Measurements from ENCODE around the gene CPED1.
"Not testable (repeated sequence)": the region's sequence is repeated elsewhere in the genome, so short reads cannot be mapped to it uniquely, and the experiment has no call there.

The CPED1 gene

DNA sequence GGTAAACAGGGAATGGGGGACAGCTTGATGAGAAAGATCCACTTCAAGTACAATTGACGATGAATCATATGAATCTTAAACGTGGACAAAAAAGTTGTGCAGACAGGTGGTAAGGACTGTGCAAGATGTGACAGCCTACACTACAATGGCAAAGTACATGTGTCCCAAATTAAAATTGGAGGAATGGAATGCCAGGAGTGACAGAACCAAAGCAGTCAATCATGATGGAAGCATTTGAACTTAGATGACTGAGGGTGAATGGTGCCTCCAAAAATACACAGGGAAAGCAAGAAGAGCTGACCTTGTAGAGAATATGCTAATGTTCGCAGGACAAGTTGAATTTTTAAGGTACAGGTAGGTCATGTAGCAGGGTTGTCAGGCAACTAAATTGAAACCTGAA lies 189.9 kb downstream of the CPED1 start:
- TF ChIP-seq, protein P1, sequence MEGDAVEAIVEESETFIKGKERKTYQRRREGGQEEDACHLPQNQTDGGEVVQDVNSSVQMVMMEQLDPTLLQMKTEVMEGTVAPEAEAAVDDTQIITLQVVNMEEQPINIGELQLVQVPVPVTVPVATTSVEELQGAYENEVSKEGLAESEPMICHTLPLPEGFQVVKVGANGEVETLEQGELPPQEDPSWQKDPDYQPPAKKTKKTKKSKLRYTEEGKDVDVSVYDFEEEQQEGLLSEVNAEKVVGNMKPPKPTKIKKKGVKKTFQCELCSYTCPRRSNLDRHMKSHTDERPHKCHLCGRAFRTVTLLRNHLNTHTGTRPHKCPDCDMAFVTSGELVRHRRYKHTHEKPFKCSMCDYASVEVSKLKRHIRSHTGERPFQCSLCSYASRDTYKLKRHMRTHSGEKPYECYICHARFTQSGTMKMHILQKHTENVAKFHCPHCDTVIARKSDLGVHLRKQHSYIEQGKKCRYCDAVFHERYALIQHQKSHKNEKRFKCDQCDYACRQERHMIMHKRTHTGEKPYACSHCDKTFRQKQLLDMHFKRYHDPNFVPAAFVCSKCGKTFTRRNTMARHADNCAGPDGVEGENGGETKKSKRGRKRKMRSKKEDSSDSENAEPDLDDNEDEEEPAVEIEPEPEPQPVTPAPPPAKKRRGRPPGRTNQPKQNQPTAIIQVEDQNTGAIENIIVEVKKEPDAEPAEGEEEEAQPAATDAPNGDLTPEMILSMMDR (IDR thresholded peaks at IDR 0.05; ENCODE audit: low read depth, low read length) = no peak
- H3K4me3 ChIP-seq (ENCODE audit: low read depth, low read length) = no peak overlapping the region

DNA sequence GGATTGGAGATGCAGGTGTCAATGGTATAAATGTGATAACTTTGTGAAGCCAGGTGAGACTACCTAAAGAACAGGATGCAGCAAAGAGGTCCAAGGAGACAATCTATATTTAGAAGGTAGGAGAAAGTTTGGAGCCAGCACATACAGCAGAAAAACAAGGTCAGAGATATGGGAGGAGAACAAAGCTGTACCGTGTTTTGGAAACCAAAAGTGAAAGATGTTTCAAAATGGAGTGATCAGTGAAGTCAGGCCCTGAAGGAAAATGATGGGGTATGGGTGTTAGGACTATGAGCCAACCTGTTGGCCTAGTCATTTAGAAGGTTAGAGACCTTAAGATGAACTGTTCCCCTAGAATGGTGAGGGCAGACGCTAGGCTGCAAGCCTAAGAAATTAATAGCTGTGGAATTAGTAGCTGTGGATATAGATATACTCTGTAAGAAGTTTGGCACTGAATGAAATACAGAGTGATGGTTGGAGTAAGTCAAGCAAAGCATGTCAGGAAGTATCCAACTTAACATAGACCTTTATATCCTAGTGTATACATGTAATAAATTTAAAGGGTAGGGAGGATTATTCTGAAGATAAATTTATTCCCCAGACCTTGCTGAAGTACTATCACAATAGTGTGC lies 190.5 kb downstream of the CPED1 start:
- no peak overlapping the region for H3K4me3 ChIP-seq (ENCODE audit: low read depth, low read length)
- TF ChIP-seq, protein P1 (IDR thresholded peaks at IDR 0.05; ENCODE audit: low read depth, low read length) = no peak

GRCh38 chr7:121180436-121181063 lies 192.0 kb downstream of the CPED1 start:
- H3K4me3 ChIP-seq (ENCODE audit: low read depth, low read length) = no peak overlapping the region

DNA sequence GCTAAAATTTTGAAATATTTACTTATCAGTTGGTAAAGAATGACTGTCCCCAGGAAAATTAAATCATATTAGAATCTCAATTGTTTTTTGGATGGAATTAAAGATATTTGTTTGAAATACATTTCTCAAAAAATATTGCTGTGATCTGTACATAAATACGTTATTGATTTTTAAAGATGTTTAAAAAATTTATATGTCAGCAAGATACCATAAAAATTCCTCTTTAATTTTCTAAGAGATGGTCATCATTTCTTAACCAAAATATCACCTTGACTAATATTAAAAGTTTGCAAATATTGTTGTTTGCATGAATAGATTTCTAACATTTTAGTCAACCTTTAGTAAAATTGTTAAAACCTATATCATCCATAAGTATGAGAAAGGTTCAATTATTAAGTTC lies 192.8 kb downstream of the CPED1 start:
- H3K4me3 ChIP-seq (ENCODE audit: low read depth, low read length) = no peak overlapping the region
- TF ChIP-seq, protein P1 (IDR thresholded peaks at IDR 0.05; ENCODE audit: low read depth, low read length) = no peak

More at GRCh38 chr7:121180436-121181063, 192.0 kb downstream of the CPED1 start:
- TF ChIP-seq, protein P1 (IDR thresholded peaks at IDR 0.05; ENCODE audit: low read depth, low read length) = no peak

- TF ChIP-seq, protein P1 (IDR thresholded peaks at IDR 0.05; ENCODE audit: low read depth, low read length) = no peak
Measured at GRCh38 chr7:121182281-121182680, 193.8 kb downstream of the CPED1 start.

DNA sequence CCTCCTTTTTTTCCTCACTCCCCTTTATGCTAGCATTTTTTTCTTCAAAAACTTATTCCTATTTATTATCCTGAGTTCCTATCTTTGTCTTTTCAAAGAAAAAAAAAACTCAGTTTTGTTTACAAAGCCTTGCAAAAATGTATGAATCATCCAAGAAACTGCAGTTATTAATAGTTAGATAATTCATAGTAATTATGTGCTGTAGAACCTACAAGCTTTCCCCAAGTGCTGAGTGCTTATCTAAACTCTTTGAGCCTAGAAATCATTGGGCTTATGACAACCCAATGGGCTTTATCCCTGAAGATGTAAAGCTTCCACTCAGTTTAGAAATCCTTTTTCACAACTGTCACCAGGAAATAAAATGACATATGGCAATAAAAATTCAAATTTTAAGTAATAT lies 194.4 kb downstream of the CPED1 start:
- TF ChIP-seq, protein P1 (IDR thresholded peaks at IDR 0.05; ENCODE audit: low read depth, low read length) = no peak
- no peak overlapping the region for H3K4me3 ChIP-seq (ENCODE audit: low read depth, low read length)

More at GRCh38 chr7:121182281-121182680, 193.8 kb downstream of the CPED1 start:
- no peak overlapping the region for H3K4me3 ChIP-seq (ENCODE audit: low read depth, low read length)

- not testable (repeated sequence) for H3K4me3 ChIP-seq (ENCODE audit: low read depth, low read length)
Measured at GRCh38 chr7:121183883-121184282, 195.4 kb downstream of the CPED1 start.

All from WI38 (cell line).